Suprapubic skin (tissue), 4 donors: Measurements from ENCODE around the gene ATG14. TPM values are rescaled to one million over a fixed set of nuclear protein-coding genes. Genes with fewer than 3 reads are reported as not detected.

Source experiments
- DNase-seq, 2 donors: peaks; one replicate each; pipeline ENCODE4 v3.0.0-alpha.2; 2019; ENCODE audit warnings: low spot score in 2 of 2
- H3K27ac ChIP-seq: fragments of 200-600 bp; sonication (generic); one replicate; pipeline ENCODE4 v1.5.1; 2019
- H3K27me3 ChIP-seq: fragments of 200-600 bp; sonication (generic); one replicate; pipeline ENCODE4 v1.5.1; 2019
- H3K36me3 ChIP-seq: fragments of 200-600 bp; sonication (generic); one replicate; pipeline ENCODE4 v1.5.1; 2019
- H3K4me1 ChIP-seq: fragments of 200-600 bp; sonication (generic); one replicate; pipeline ENCODE4 v1.5.1; 2019
- H3K4me3 ChIP-seq: fragments of 200-600 bp; sonication (generic); one replicate; pipeline ENCODE4 v1.5.1; 2019; ENCODE audit warnings: mild to moderate bottlenecking
- H3K9me3 ChIP-seq: fragments of 200-600 bp; sonication (generic); one replicate; pipeline ENCODE4 v1.5.1; 2019
- CTCF ChIP-seq, 2 donors: fragments of 200-600 bp in 1 of 2; fragments of 450-650 bp in 1 of 2; sonication (generic) in 1 of 2; IDR thresholded peaks; one replicate each; pipeline ENCODE4 v1.5.1; 2016 to 2019; ENCODE audit warnings: antibody characterized with exemption in 2 of 2, mild to moderate bottlenecking in 1 of 2, moderate library complexity in 1 of 2
- EP300 ChIP-seq: sonication (generic); formaldehyde crosslinking; IDR thresholded peaks from one replicate; pipeline ENCODE4 v1.6.1; 2017; ENCODE audit warnings: antibody characterized with exemption
- POLR2A ChIP-seq, 2 donors: fragments of 450-650 bp; IDR thresholded peaks; one replicate each; pipeline ENCODE4 v1.6.1; 2017; ENCODE audit warnings: antibody characterized with exemption in 2 of 2, mild to moderate bottlenecking in 2 of 2, moderate library complexity in 2 of 2
- POLR2AphosphoS5 ChIP-seq, 3 donors: sonication (generic); formaldehyde crosslinking; IDR thresholded peaks; one replicate each; pipeline ENCODE4 v1.6.1; 2017; ENCODE audit warnings: antibody characterized with exemption in 3 of 3
- WGBS: methylation state at CpG from one replicate; pipeline ENCODE4 v1.1.5; 2018; 5-methylcytosine and 5-hydroxymethylcytosine counted together
- total RNA-seq, 4 donors: library from RNA; depleted of rRNA; stranded (reverse); fragments of >200 nt; gene quantifications; one replicate each; pipeline ENCODE4 v1.1.0, GENCODE V29; 2016

The ATG14 gene
- total RNA-seq, 4 donors from 2014 or later: 8.5 to 27.6 (median 14.8) TPM

- DNase-seq: no peak
- peaks cover 29% of the 10 kb centered on the region for H3K4me1 ChIP-seq
- WGBS: 85% methylated on average over 7 of the region's 7 CpGs
- no peak overlapping the region for H3K4me3 ChIP-seq
- H3K27me3 ChIP-seq: no peaks in the 10 kb centered on the region
- no peak overlapping the region for H3K27ac ChIP-seq
- no peaks in the 10 kb centered on the region for H3K9me3 ChIP-seq
- H3K36me3 ChIP-seq: no peaks in the 10 kb centered on the region
- TF ChIP-seq POLR2AphosphoS5 (IDR thresholded peaks at IDR 0.05) (no peak), POLR2A (IDR thresholded peaks at IDR 0.05) (no peak), CTCF (IDR thresholded peaks at IDR 0.05) (no peak), EP300 (no peak)
These were observed 78.7 kb downstream of the ATG14 start for GRCh38 chr14:55332654-55333570.

DNA sequence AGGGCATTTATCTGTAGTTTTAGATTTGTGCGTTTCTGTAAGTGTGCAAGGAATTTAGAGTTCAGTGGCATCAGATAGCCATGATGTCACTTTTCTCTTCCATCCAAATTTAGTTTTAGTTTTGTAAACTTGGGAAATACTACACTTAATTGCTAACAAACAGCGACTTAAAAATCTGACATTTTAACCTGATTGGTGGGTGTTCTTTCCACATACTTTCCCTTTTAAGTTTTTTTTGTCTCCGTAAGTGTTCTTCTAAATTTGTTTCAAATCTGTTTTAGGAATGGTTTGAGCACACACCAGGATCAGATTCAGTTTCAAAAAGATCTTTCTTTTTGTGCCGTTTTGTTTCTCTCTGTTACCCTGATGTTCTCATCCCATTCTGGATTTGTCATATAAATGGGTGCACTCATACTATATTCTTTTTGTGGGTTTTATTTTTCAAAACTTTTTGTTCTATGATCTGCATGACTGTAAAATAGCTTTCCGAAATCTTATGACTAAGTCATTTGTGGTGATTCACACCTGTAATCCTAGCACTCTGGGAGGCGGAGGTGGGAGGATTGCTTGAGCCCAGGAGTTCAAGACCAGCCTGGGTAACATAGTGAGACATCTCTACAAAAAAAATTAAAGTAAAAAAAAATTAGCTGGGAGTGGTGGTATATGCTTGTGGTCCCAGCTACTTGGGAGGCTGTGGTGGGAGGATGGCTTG lies 81.5 kb downstream of the ATG14 start:
- peaks cover 24% of the 10 kb centered on the region for H3K4me1 ChIP-seq
- H3K27ac ChIP-seq: no peak overlapping the region
- H3K27me3 ChIP-seq: no peaks in the 10 kb centered on the region
- WGBS: 72% methylated on average over 6 of the region's 6 CpGs
- no peak for DNase-seq
- no peaks in the 10 kb centered on the region for H3K36me3 ChIP-seq
- no peak overlapping the region for H3K4me3 ChIP-seq
- no peak for TF ChIP-seq POLR2A (IDR thresholded peaks at IDR 0.05)
- TF ChIP-seq CTCF (IDR thresholded peaks at IDR 0.05): no peak
- TF ChIP-seq EP300: no peak
- no peak for TF ChIP-seq POLR2AphosphoS5 (IDR thresholded peaks at IDR 0.05)
- no peaks in the 10 kb centered on the region for H3K9me3 ChIP-seq

DNA sequence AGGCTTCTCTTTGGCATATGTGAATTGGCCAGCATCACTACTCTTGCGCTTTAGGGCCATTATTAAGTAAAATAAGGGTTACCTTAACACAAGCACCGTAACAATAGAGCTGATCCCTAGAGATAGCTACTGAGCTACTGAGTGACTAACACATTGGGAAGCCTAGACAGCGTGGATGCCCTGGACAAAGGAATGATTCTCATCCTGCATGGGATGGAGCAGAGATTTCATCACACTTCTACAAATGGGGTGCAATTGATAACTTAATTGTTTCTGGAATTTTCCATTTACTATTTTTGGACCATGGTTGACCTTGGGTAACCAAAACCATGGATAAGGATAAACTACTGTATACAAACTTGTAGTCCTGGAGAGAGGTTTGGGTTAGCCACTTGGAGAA lies 83.3 kb downstream of the ATG14 start:
- H3K36me3 ChIP-seq: no peaks in the 10 kb centered on the region
- no peak for TF ChIP-seq POLR2AphosphoS5 (IDR thresholded peaks at IDR 0.05)
- TF ChIP-seq CTCF (IDR thresholded peaks at IDR 0.05): no peak
- no peak for TF ChIP-seq POLR2A (IDR thresholded peaks at IDR 0.05)
- TF ChIP-seq EP300: no peak
- H3K4me3 ChIP-seq: no peak overlapping the region
- no peak overlapping the region for H3K27ac ChIP-seq
- no peaks in the 10 kb centered on the region for H3K9me3 ChIP-seq
- DNase-seq: no peak
- no peaks in the 10 kb centered on the region for H3K27me3 ChIP-seq
- peaks cover 9% of the 10 kb centered on the region for H3K4me1 ChIP-seq
- WGBS: 77% methylated on average over 3 of the region's 3 CpGs

DNA sequence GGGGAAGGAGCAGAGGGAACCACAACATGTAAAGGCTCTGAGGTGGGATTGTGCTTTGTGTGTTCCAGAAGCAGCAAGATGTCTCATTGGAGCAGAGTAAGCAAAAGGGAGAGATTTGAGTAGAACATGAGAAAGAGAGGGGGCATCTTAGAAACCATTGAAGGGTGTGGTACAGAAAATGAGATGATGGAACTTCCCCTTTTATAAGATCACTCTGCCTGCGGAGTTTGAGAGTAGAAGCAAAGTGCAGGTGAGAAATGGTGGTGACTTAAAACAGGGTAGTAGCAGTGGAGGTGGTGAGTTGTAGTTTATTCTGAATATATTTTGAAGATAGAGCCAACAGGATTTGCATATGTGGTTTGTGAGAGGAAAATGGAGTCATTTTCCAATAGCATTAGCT lies 84.5 kb downstream of the ATG14 start:
- no peak overlapping the region for H3K27ac ChIP-seq

More for the DNA sequence above, 84.5 kb downstream of the ATG14 start:
- no peak for DNase-seq
- H3K4me3 ChIP-seq: no peak overlapping the region
- no peaks in the 10 kb centered on the region for H3K9me3 ChIP-seq
- no peak for TF ChIP-seq POLR2A (IDR thresholded peaks at IDR 0.05)
- no peak for TF ChIP-seq CTCF (IDR thresholded peaks at IDR 0.05)
- no peak for TF ChIP-seq EP300
- 81% methylated on average over 1 of the region's 1 CpG for WGBS
- H3K4me1 ChIP-seq: peaks cover 9% of the 10 kb centered on the region
- no peaks in the 10 kb centered on the region for H3K27me3 ChIP-seq
- no peaks in the 10 kb centered on the region for H3K36me3 ChIP-seq
